Middle frontal gyrus (tissue), 1 donor: ENCODE data around the gene MYZAP.

Experiments used
- DNase-seq: peaks from one replicate; pipeline ENCODE4 v3.0.0-alpha.2; 2015; ENCODE audit warnings: low spot score; ENCODE audit errors: extremely low spot score

MYZAP gene

GRCh38 chr15:57562196-57562769 is 29.4 kb upstream of the MYZAP start:
- DNase-seq: no peak

GRCh38 chr15:57563416-57563815 is 28.3 kb upstream of the MYZAP start:
- DNase-seq: no peak

GRCh38 chr15:57565311-57565710 is 26.4 kb upstream of the MYZAP start:
- no peak for DNase-seq

GRCh38 chr15:57566834-57567233 is 24.9 kb upstream of the MYZAP start:
- no peak for DNase-seq

- no peak for DNase-seq
Measured at GRCh38 chr15:57567891-57568290, 23.8 kb upstream of the MYZAP start.

- DNase-seq: no peak
Measured at GRCh38 chr15:57568299-57568698, 23.4 kb upstream of the MYZAP start.

GRCh38 chr15:57570340-57570739 is 21.4 kb upstream of the MYZAP start:
- no peak for DNase-seq

GRCh38 chr15:57570994-57571393 is 20.7 kb upstream of the MYZAP start:
- no peak for DNase-seq

- DNase-seq: no peak
Measured at GRCh38 chr15:57571725-57572124, 20.0 kb upstream of the MYZAP start.

GRCh38 chr15:57572468-57572867 is 19.2 kb upstream of the MYZAP start:
- DNase-seq: no peak

GRCh38 chr15:57573151-57573550 is 18.6 kb upstream of the MYZAP start:
- DNase-seq: no peak

- no peak for DNase-seq
Measured at GRCh38 chr15:57575363-57575762, 16.3 kb upstream of the MYZAP start.

- no peak for DNase-seq
Measured at GRCh38 chr15:57578288-57578900, 13.3 kb upstream of the MYZAP start.

GRCh38 chr15:57580428-57580827 is 11.3 kb upstream of the MYZAP start:
- no peak for DNase-seq

GRCh38 chr15:57580866-57581265 is 10.8 kb upstream of the MYZAP start:
- no peak for DNase-seq

GRCh38 chr15:57582090-57582489 is 9.6 kb upstream of the MYZAP start:
- DNase-seq: no peak

GRCh38 chr15:57583282-57583681 is 8.4 kb upstream of the MYZAP start:
- DNase-seq: no peak

- no peak for DNase-seq
Measured at GRCh38 chr15:57583720-57584119, 8.0 kb upstream of the MYZAP start.

GRCh38 chr15:57586661-57587424 is 4.9 kb upstream of the MYZAP start:
- no peak for DNase-seq

- no peak for DNase-seq
Measured at GRCh38 chr15:57589281-57589680, 2.4 kb upstream of the MYZAP start.

GRCh38 chr15:57589754-57590153 is 1.9 kb upstream of the MYZAP start:
- no peak for DNase-seq

- DNase-seq: no peak
Measured at GRCh38 chr15:57591237-57591821, 375 bp upstream of the MYZAP start.
